ENCODE results near the gene AGAP1. TPM values are rescaled to one million over a fixed set of nuclear protein-coding genes. Genes with fewer than 3 reads are reported as not detected.

The AGAP1 gene
- total and polyA plus RNA-seq, 2 donors, result 1.7 to 3.0 TPM

GRCh38 chr2:235606004-235606715 lies 112.3 kb downstream of the AGAP1 start:
- H3K36me3 ChIP-seq (ENCODE audit: control insufficient read depth in 2 of 2, insufficient read depth in 2 of 2, low read length in 1 of 2), result no peaks in the 10 kb centered on the region
- WGBS, result 70% methylated on average over 10 of the region's 10 CpGs
- H3K27me3 ChIP-seq (ENCODE audit: control insufficient read depth in 2 of 2, insufficient read depth in 1 of 2, low read length in 1 of 2), result no peaks in the 10 kb centered on the region
- no peak overlapping the region for H3K27ac ChIP-seq (ENCODE audit: low read depth in 1 of 2, low read length in 1 of 2)
- no peak for DNase-seq (ENCODE audit: low read depth in 6 of 9, low spot score in 9 of 9)
- H3K9me3 ChIP-seq (ENCODE audit: control insufficient read depth in 2 of 2, insufficient read depth in 1 of 2, low read length in 1 of 2), result no peaks in the 10 kb centered on the region
- H3K4me3 ChIP-seq (ENCODE audit: low read length in 2 of 2), result no peak overlapping the region
- H3K4me1 ChIP-seq (ENCODE audit: control insufficient read depth in 2 of 2, insufficient read depth in 2 of 2, low read length in 2 of 2), result no peaks in the 10 kb centered on the region

- Histone ChIP-seq H3K4me3 (ENCODE audit: low read length in 2 of 2) (no peak overlapping the region), H3K27ac (ENCODE audit: low read depth in 1 of 2, low read length in 1 of 2) (no peak overlapping the region), H3K9me3 (ENCODE audit: control insufficient read depth in 2 of 2, insufficient read depth in 1 of 2, low read length in 1 of 2) (no peaks in the 10 kb centered on the region), H3K27me3 (ENCODE audit: control insufficient read depth in 2 of 2, insufficient read depth in 1 of 2, low read length in 1 of 2) (no peaks in the 10 kb centered on the region), H3K36me3 (ENCODE audit: control insufficient read depth in 2 of 2, insufficient read depth in 2 of 2, low read length in 1 of 2) (no peaks in the 10 kb centered on the region), H3K4me1 (ENCODE audit: control insufficient read depth in 2 of 2, insufficient read depth in 2 of 2, low read length in 2 of 2) (no peaks in the 10 kb centered on the region)
- WGBS, result 89% methylated on average over 18 of the region's 18 CpGs
- no peak for DNase-seq (ENCODE audit: low read depth in 6 of 9, low spot score in 9 of 9)
These were observed 113.8 kb downstream of the AGAP1 start for GRCh38 chr2:235607546-235608199.

GRCh38 chr2:235608200-235608887 lies 114.5 kb downstream of the AGAP1 start:
- no peak for DNase-seq (ENCODE audit: low read depth in 6 of 9, low spot score in 9 of 9)
- 92% methylated on average over 14 of the region's 14 CpGs for WGBS
- H3K4me3 ChIP-seq (ENCODE audit: low read length in 2 of 2), result no peak overlapping the region
- no peaks in the 10 kb centered on the region for H3K36me3 ChIP-seq (ENCODE audit: control insufficient read depth in 2 of 2, insufficient read depth in 2 of 2, low read length in 1 of 2)
- H3K27me3 ChIP-seq (ENCODE audit: control insufficient read depth in 2 of 2, insufficient read depth in 1 of 2, low read length in 1 of 2), result no peaks in the 10 kb centered on the region
- H3K27ac ChIP-seq (ENCODE audit: low read depth in 1 of 2, low read length in 1 of 2), result no peak overlapping the region
- no peaks in the 10 kb centered on the region for H3K9me3 ChIP-seq (ENCODE audit: control insufficient read depth in 2 of 2, insufficient read depth in 1 of 2, low read length in 1 of 2)
- H3K4me1 ChIP-seq (ENCODE audit: control insufficient read depth in 2 of 2, insufficient read depth in 2 of 2, low read length in 2 of 2), result no peaks in the 10 kb centered on the region

GRCh38 chr2:235609321-235609720 lies 115.5 kb downstream of the AGAP1 start:
- Histone ChIP-seq H3K36me3 (ENCODE audit: control insufficient read depth in 2 of 2, insufficient read depth in 2 of 2, low read length in 1 of 2) (no peaks in the 10 kb centered on the region), H3K27me3 (ENCODE audit: control insufficient read depth in 2 of 2, insufficient read depth in 1 of 2, low read length in 1 of 2) (no peaks in the 10 kb centered on the region), H3K27ac (ENCODE audit: low read depth in 1 of 2, low read length in 1 of 2) (no peak overlapping the region), H3K4me1 (ENCODE audit: control insufficient read depth in 2 of 2, insufficient read depth in 2 of 2, low read length in 2 of 2) (no peaks in the 10 kb centered on the region), H3K4me3 (ENCODE audit: low read length in 2 of 2) (no peak overlapping the region), H3K9me3 (ENCODE audit: control insufficient read depth in 2 of 2, insufficient read depth in 1 of 2, low read length in 1 of 2) (no peaks in the 10 kb centered on the region)
- DNase-seq (ENCODE audit: low read depth in 6 of 9, low spot score in 9 of 9), result no peak
- WGBS, result 94% methylated on average over 11 of the region's 11 CpGs

- no peaks in the 10 kb centered on the region for H3K9me3 ChIP-seq (ENCODE audit: control insufficient read depth in 2 of 2, insufficient read depth in 1 of 2, low read length in 1 of 2)
- no peaks in the 10 kb centered on the region for H3K27me3 ChIP-seq (ENCODE audit: control insufficient read depth in 2 of 2, insufficient read depth in 1 of 2, low read length in 1 of 2)
- no peaks in the 10 kb centered on the region for H3K36me3 ChIP-seq (ENCODE audit: control insufficient read depth in 2 of 2, insufficient read depth in 2 of 2, low read length in 1 of 2)
- no peak overlapping the region for H3K27ac ChIP-seq (ENCODE audit: low read depth in 1 of 2, low read length in 1 of 2)
- no peak for DNase-seq (ENCODE audit: low read depth in 6 of 9, low spot score in 9 of 9)
- H3K4me1 ChIP-seq (ENCODE audit: control insufficient read depth in 2 of 2, insufficient read depth in 2 of 2, low read length in 2 of 2), result no peaks in the 10 kb centered on the region
- WGBS, result 95% methylated on average over 5 of the region's 5 CpGs
- no peak overlapping the region for H3K4me3 ChIP-seq (ENCODE audit: low read length in 2 of 2)
These were observed 115.9 kb downstream of the AGAP1 start for GRCh38 chr2:235609746-235610145.

- Histone ChIP-seq H3K27me3 (ENCODE audit: control insufficient read depth in 2 of 2, insufficient read depth in 1 of 2, low read length in 1 of 2) (no peaks in the 10 kb centered on the region), H3K4me3 (ENCODE audit: low read length in 2 of 2) (no peak overlapping the region), H3K27ac (ENCODE audit: low read depth in 1 of 2, low read length in 1 of 2) (no peak overlapping the region), H3K9me3 (ENCODE audit: control insufficient read depth in 2 of 2, insufficient read depth in 1 of 2, low read length in 1 of 2) (no peaks in the 10 kb centered on the region), H3K4me1 (ENCODE audit: control insufficient read depth in 2 of 2, insufficient read depth in 2 of 2, low read length in 2 of 2) (no peaks in the 10 kb centered on the region), H3K36me3 (ENCODE audit: control insufficient read depth in 2 of 2, insufficient read depth in 2 of 2, low read length in 1 of 2) (no peaks in the 10 kb centered on the region)
- DNase-seq (ENCODE audit: low read depth in 6 of 9, low spot score in 9 of 9), result no peak
- WGBS, result 94% methylated on average over 12 of the region's 12 CpGs
These were observed 116.9 kb downstream of the AGAP1 start for GRCh38 chr2:235610696-235611257.

- Histone ChIP-seq H3K4me1 (ENCODE audit: control insufficient read depth in 2 of 2, insufficient read depth in 2 of 2, low read length in 2 of 2) (no peaks in the 10 kb centered on the region), H3K4me3 (ENCODE audit: low read length in 2 of 2) (no peak overlapping the region), H3K36me3 (ENCODE audit: control insufficient read depth in 2 of 2, insufficient read depth in 2 of 2, low read length in 1 of 2) (no peaks in the 10 kb centered on the region), H3K27ac (ENCODE audit: low read depth in 1 of 2, low read length in 1 of 2) (no peak overlapping the region), H3K9me3 (ENCODE audit: control insufficient read depth in 2 of 2, insufficient read depth in 1 of 2, low read length in 1 of 2) (no peaks in the 10 kb centered on the region), H3K27me3 (ENCODE audit: control insufficient read depth in 2 of 2, insufficient read depth in 1 of 2, low read length in 1 of 2) (no peaks in the 10 kb centered on the region)
- WGBS, result 62% methylated on average over 1 of the region's 1 CpG
- DNase-seq (ENCODE audit: low read depth in 6 of 9, low spot score in 9 of 9), result no peak
These were observed 117.5 kb downstream of the AGAP1 start for GRCh38 chr2:235611349-235611748.

- no peak for DNase-seq (ENCODE audit: low read depth in 6 of 9, low spot score in 9 of 9)
- WGBS, result 91% methylated on average over 7 of the region's 7 CpGs
- no peaks in the 10 kb centered on the region for H3K36me3 ChIP-seq (ENCODE audit: control insufficient read depth in 2 of 2, insufficient read depth in 2 of 2, low read length in 1 of 2)
- H3K27ac ChIP-seq (ENCODE audit: low read depth in 1 of 2, low read length in 1 of 2), result no peak overlapping the region
- no peaks in the 10 kb centered on the region for H3K4me1 ChIP-seq (ENCODE audit: control insufficient read depth in 2 of 2, insufficient read depth in 2 of 2, low read length in 2 of 2)
- H3K27me3 ChIP-seq (ENCODE audit: control insufficient read depth in 2 of 2, insufficient read depth in 1 of 2, low read length in 1 of 2), result no peaks in the 10 kb centered on the region
- H3K4me3 ChIP-seq (ENCODE audit: low read length in 2 of 2), result no peak overlapping the region
- no peaks in the 10 kb centered on the region for H3K9me3 ChIP-seq (ENCODE audit: control insufficient read depth in 2 of 2, insufficient read depth in 1 of 2, low read length in 1 of 2)
These were observed 117.9 kb downstream of the AGAP1 start for GRCh38 chr2:235611756-235612155.
